GM21529 (cell line): ENCODE measurements around the gene ADAMTS17.
"Not testable (repeated sequence)": the region's sequence is repeated elsewhere in the genome, so short reads cannot be mapped to it uniquely, and the experiment has no call there.

Experiments used
- ATAC-seq: cut with Tn5 transposase; IDR thresholded peaks from one replicate; pipeline ENCODE4 v1.9.1; 2021; ENCODE audit not compliant: unreplicated experiment

ADAMTS17 gene

GRCh38 chr15:100339999-100340398 lies 1.8 kb downstream of the ADAMTS17 start:
- no peak for ATAC-seq

GRCh38 chr15:100339451-100339850 lies 2.3 kb downstream of the ADAMTS17 start:
- ATAC-seq = not testable (repeated sequence)

- ATAC-seq = peak; percentile 37
Observed at GRCh38 chr15:100338971-100339444, 2.8 kb downstream of the ADAMTS17 start.

- ATAC-seq = no peak
Observed at GRCh38 chr15:100338247-100338646, 3.5 kb downstream of the ADAMTS17 start.

- ATAC-seq = no peak
Observed at GRCh38 chr15:100337096-100338044, 4.4 kb downstream of the ADAMTS17 start.

GRCh38 chr15:100336061-100336460 lies 5.7 kb downstream of the ADAMTS17 start:
- ATAC-seq = no peak

- no peak for ATAC-seq
Observed at GRCh38 chr15:100335335-100335999, 6.3 kb downstream of the ADAMTS17 start.

GRCh38 chr15:100334905-100335304 lies 6.9 kb downstream of the ADAMTS17 start:
- no peak for ATAC-seq

GRCh38 chr15:100334456-100334855 lies 7.3 kb downstream of the ADAMTS17 start:
- no peak for ATAC-seq

- no peak for ATAC-seq
Observed at GRCh38 chr15:100334015-100334414, 7.8 kb downstream of the ADAMTS17 start.

GRCh38 chr15:100333236-100333635 lies 8.5 kb downstream of the ADAMTS17 start:
- no peak for ATAC-seq

- ATAC-seq = no peak
Observed at GRCh38 chr15:100332721-100333120, 9.1 kb downstream of the ADAMTS17 start.

- ATAC-seq = no peak
Observed at GRCh38 chr15:100332231-100332630, 9.5 kb downstream of the ADAMTS17 start.

GRCh38 chr15:100330629-100331215 lies 11.1 kb downstream of the ADAMTS17 start:
- ATAC-seq = no peak

GRCh38 chr15:100330221-100330620 lies 11.6 kb downstream of the ADAMTS17 start:
- no peak for ATAC-seq

- no peak for ATAC-seq
Observed at GRCh38 chr15:100328796-100329195, 13.0 kb downstream of the ADAMTS17 start.

- no peak for ATAC-seq
Observed at GRCh38 chr15:100318880-100319279, 22.9 kb downstream of the ADAMTS17 start.

GRCh38 chr15:100314809-100315400 lies 26.9 kb downstream of the ADAMTS17 start:
- ATAC-seq = no peak

GRCh38 chr15:100311833-100312476 lies 29.8 kb downstream of the ADAMTS17 start:
- ATAC-seq = no peak

GRCh38 chr15:100311154-100311625 lies 30.6 kb downstream of the ADAMTS17 start:
- no peak for ATAC-seq
